ENCODE measurements around the gene TLE6.

DNA sequence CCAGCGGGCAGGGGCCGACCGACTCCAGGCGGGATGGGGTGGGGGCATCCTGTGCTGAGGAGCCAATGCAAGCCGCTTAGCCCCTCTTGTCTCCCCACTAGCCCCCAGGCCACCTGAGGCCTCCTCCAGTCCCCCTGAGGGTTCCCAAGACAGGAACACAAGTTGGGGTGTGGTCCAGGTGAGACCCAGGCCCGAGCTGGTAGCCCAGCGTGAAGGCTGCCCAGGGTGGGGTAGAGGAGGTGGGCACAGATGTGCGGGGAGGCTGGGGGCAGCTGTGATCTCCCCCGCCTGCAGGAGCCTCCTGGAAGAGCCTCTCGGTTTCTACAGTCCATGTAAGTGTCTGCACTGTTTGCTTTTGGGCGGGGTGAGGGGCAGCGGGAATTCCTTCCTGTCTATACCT lies 10.4 kb downstream of the TLE6 start:
- TF ChIP-seq CTCF (IDR thresholded peaks at IDR 0.05) = no peak
- no peak for TF ChIP-seq POLR2A (IDR thresholded peaks at IDR 0.05)

Measured in upper lobe of left lung (tissue), 4 donors.